GM23338 (cell line): ENCODE data around the gene MFSD6L. TPM values are rescaled to one million over a fixed set of nuclear protein-coding genes. Genes with fewer than 3 reads are reported as not detected.

Experiments used
- ATAC-seq: fragments of 200-7000 bp; cut with Tn5 transposase; 3 replicates; pipeline ENCODE4 v1.9.1; 2020
- DNase-seq: peaks from one replicate; pipeline ENCODE4 v3.0.0-alpha.2; 2015; ENCODE audit warnings: low spot score
- H2AFZ ChIP-seq: fragments of 200-600 bp; sonication (generic); 2 replicates; pipeline ENCODE4 v1.8.0; 2016; ENCODE audit warnings: antibody characterized with exemption, mild to moderate bottlenecking, moderate library complexity
- H3F3A ChIP-seq: fragments of 200-600 bp; sonication (generic); replicated peaks from 2 replicates; pipeline ENCODE4 v1.8.0; 2017; ENCODE audit warnings: antibody characterized with exemption, mixed run types, low read depth
- H3K27ac ChIP-seq: fragments of 200-600 bp; sonication (generic); 2 replicates; pipeline ENCODE4 v1.6.1; 2016; ENCODE audit warnings: low read depth
- H3K27me3 ChIP-seq: fragments of 200-600 bp; sonication (generic); 2 replicates; pipeline ENCODE4 v1.8.0; 2016; ENCODE audit warnings: mild to moderate bottlenecking, mixed run types, moderate library complexity; ENCODE audit not compliant: insufficient read depth
- H3K36me3 ChIP-seq: fragments of 200-600 bp; sonication (generic); 2 replicates; pipeline ENCODE4 v1.8.0; 2016; ENCODE audit warnings: mild to moderate bottlenecking; ENCODE audit not compliant: insufficient read depth
- H3K4me1 ChIP-seq: fragments of 200-600 bp; sonication (generic); 2 replicates; pipeline ENCODE4 v1.8.0; 2016; ENCODE audit warnings: mild to moderate bottlenecking, moderate library complexity; ENCODE audit not compliant: insufficient read depth
- H3K4me2 ChIP-seq: fragments of 200-600 bp; sonication (generic); 2 replicates; pipeline ENCODE4 v1.7.1; 2017; ENCODE audit warnings: mixed run types
- H3K4me3 ChIP-seq: fragments of 200-600 bp; sonication (generic); 2 replicates; pipeline ENCODE4 v1.6.1; 2016; ENCODE audit warnings: mixed run types
- H3K79me2 ChIP-seq: fragments of 200-600 bp; sonication (generic); replicated peaks from 2 replicates; pipeline ENCODE4 v1.8.0; 2017; ENCODE audit warnings: mild to moderate bottlenecking; ENCODE audit not compliant: insufficient read depth
- H3K9me2 ChIP-seq: fragments of 200-600 bp; sonication (generic); 2 replicates; pipeline ENCODE4 v1.8.0; 2017; ENCODE audit not compliant: insufficient read depth
- H4K20me1 ChIP-seq: fragments of 200-600 bp; sonication (generic); replicated peaks from 2 replicates; pipeline ENCODE4 v1.8.0; 2017; ENCODE audit warnings: mild to moderate bottlenecking; ENCODE audit not compliant: insufficient read depth
- H3K27ac Mint-ChIP-seq: 2 replicates; pipeline ENCODE4 v1.8.0; 2020; ENCODE audit warnings: inconsistent platforms, mild to moderate bottlenecking, moderate library complexity, mixed read lengths
- H3K27me3 Mint-ChIP-seq: 3 replicates; pipeline ENCODE4 v1.8.0; 2022; ENCODE audit warnings: low read depth, mild to moderate bottlenecking, moderate library complexity, mixed read lengths, inconsistent platforms; ENCODE audit not compliant: insufficient read depth, poor library complexity
- H3K36me3 Mint-ChIP-seq: 3 replicates; pipeline ENCODE4 v1.8.0; 2021; ENCODE audit warnings: low read depth, mild to moderate bottlenecking, inconsistent platforms, moderate library complexity, mixed read lengths
- H3K4me1 Mint-ChIP-seq: 3 replicates; pipeline ENCODE4 v1.8.0; 2020; ENCODE audit warnings: mild to moderate bottlenecking, inconsistent platforms, mixed read lengths
- H3K4me3 Mint-ChIP-seq: 3 replicates; pipeline ENCODE4 v1.8.0; 2021; ENCODE audit warnings: moderate library complexity, mild to moderate bottlenecking, inconsistent platforms, mixed read lengths
- H3K9me3 Mint-ChIP-seq: 3 replicates; pipeline ENCODE4 v1.8.0; 2020; ENCODE audit warnings: moderate library complexity, mild to moderate bottlenecking, inconsistent platforms, mixed read lengths
- CREB1 ChIP-seq: fragments of 250-450 bp; sonication (Bioruptor Pico); IDR thresholded peaks from 2 replicates; pipeline ENCODE4 v1.5.0; 2020; ENCODE audit warnings: low read depth, mild to moderate bottlenecking, moderate library complexity
- CTCF ChIP-seq, 2 experiments: fragments of 200-600 bp in 1 of 2; sonication (generic) in 1 of 2; conservative IDR thresholded peaks; 2 replicates each; pipeline versions ENCODE4 v1.5.1 to v1.6.1; 2016 to 2017; ENCODE audit warnings: antibody characterized with exemption in 2 of 2, low read depth in 2 of 2, mild to moderate bottlenecking in 2 of 2, moderate library complexity in 1 of 2
- ETS1 ChIP-seq: IDR thresholded peaks from 2 replicates; pipeline ENCODE4 v1.6.1; 2016; ENCODE audit warnings: antibody characterized with exemption
- JUNB ChIP-seq: IDR thresholded peaks from one replicate; pipeline ENCODE4 v1.6.1; 2016; ENCODE audit warnings: antibody characterized with exemption; ENCODE audit not compliant: unreplicated experiment
- NANOG ChIP-seq: IDR thresholded peaks from 2 replicates; pipeline ENCODE4 v1.6.1; 2016; ENCODE audit warnings: antibody characterized with exemption, borderline replicate concordance
- ZNF114 ChIP-seq: fragments of 250-450 bp; sonication (Bioruptor Pico); IDR thresholded peaks from 2 replicates; pipeline ENCODE4 v1.5.0; 2020; ENCODE audit warnings: mild to moderate bottlenecking, moderate library complexity
- ZNF331 ChIP-seq: fragments of 250-450 bp; sonication (Bioruptor Pico); IDR thresholded peaks from 2 replicates; pipeline ENCODE4 v1.5.0; 2020; ENCODE audit warnings: low read depth, mild to moderate bottlenecking, moderate library complexity
- ZNF462 ChIP-seq: fragments of 250-450 bp; sonication (Bioruptor Pico); IDR thresholded peaks from 2 replicates; pipeline ENCODE4 v1.5.0; 2020; ENCODE audit warnings: mild to moderate bottlenecking, moderate library complexity
- long read RNA-seq: library from polyadenylated mRNA; unstranded; transcript quantifications from one replicate; pipeline ENCODE4 v2.0.0, GENCODE V29; 2020; ENCODE audit not compliant: unreplicated experiment
- polyA plus RNA-seq: library from polyadenylated mRNA; unstranded; fragments of >200 nt; fragmentation: Nextera tagmentation; extraction: Ambion mirVana; gene quantifications from 2 replicates; pipeline ENCODE4 v1.2.1, GENCODE V29; 2016
- total RNA-seq: library from RNA; depleted of rRNA; stranded (reverse); fragments of >200 nt; shearing (Covaris generic); gene quantifications from 2 replicates; pipeline ENCODE4 v1.2.3, GENCODE V29; 2014; rRNA removed

The MFSD6L gene
- total RNA-seq (1.9 and 2.8 TPM in 2 replicates), polyA plus RNA-seq (0.52 and 1.4 TPM in 2 replicates)
- long read RNA-seq = 0 reads

- Mint-ChIP-seq H3K4me1 (peaks cover 26% of the 10 kb centered on the region), H3K36me3 (no peaks in the 10 kb centered on the region), H3K9me3 (no peaks in the 10 kb centered on the region; the same call in 2 of the 3 replicates), H3K4me3 (peak within 1 kb of the TSS; percentile 81), H3K27me3 (peaks cover 23% of the 10 kb centered on the region), H3K27ac (no peak within 1 kb of the TSS)
- peak in 1 of 2 experiments; percentile 66; a peak in 3 of 4 replicates for TF ChIP-seq CTCF (conservative IDR thresholded peaks at IDR 0.05; ENCODE audit: low read depth in 2 of 2)
- no peak for TF ChIP-seq JUNB
- 0 out of 2 replicates have a peak, but pooled peaks have one; percentile 30 for TF ChIP-seq CREB1 (CRISPR knock-in tag)
- 0 out of 2 replicates have a peak, but pooled peaks cover 4% of the 10 kb centered on the region for H3K4me1 ChIP-seq
- peak within 1 kb of the TSS; percentile 77 for H3K4me3 ChIP-seq
- DNase-seq = peak; percentile 91
- no peaks in the 10 kb centered on the region for H4K20me1 ChIP-seq
- ATAC-seq = peak; percentile 94
- no peaks in the 10 kb centered on the region for H3K9me2 ChIP-seq
- H3F3A ChIP-seq = peaks cover 4% of the 10 kb centered on the region
- H3K27me3 ChIP-seq = no peaks in the 10 kb centered on the region
- H3K27ac ChIP-seq = no peak within 1 kb of the TSS
- no peaks in the 10 kb centered on the region for H3K79me2 ChIP-seq
- peak within 1 kb of the TSS; percentile 93 for H3K4me2 ChIP-seq
- H3K36me3 ChIP-seq = no peaks in the 10 kb centered on the region
- peak within 1 kb of the TSS; percentile 97 for H2AFZ ChIP-seq
These were observed at the start of gene MFSD6L for GRCh38 chr17:8798846-8799569. MFSD6L (minus strand) TSS chr17:8799365; CDS start chr17:8799120, 245 bp downstream.

- H3K36me3 ChIP-seq = no peaks in the 10 kb centered on the region; the same call in 1 of the 2 replicates
- no peaks in the 10 kb centered on the region for H3K36me3 Mint-ChIP-seq
- no peak overlapping the region for H2AFZ ChIP-seq
- no peaks in the 10 kb centered on the region for H4K20me1 ChIP-seq
- no peaks in the 10 kb centered on the region for H3K79me2 ChIP-seq
- no peak for DNase-seq
- no peak overlapping the region for H3K4me3 Mint-ChIP-seq
- no peaks in the 10 kb centered on the region for H3K9me3 Mint-ChIP-seq
- H3K27ac ChIP-seq = no peak overlapping the region
- no peaks in the 10 kb centered on the region for H3F3A ChIP-seq
- no peak overlapping the region for H3K4me2 ChIP-seq
- H3K4me1 ChIP-seq = no peaks in the 10 kb centered on the region
- 0 out of 2 replicates have a peak, but pooled peaks cover 3% of the 10 kb centered on the region for H3K9me2 ChIP-seq
- H3K27me3 ChIP-seq = no peaks in the 10 kb centered on the region
- no peak for ATAC-seq
- peaks cover 4% of the 10 kb centered on the region; the same call in 1 of the 3 replicates for H3K4me1 Mint-ChIP-seq
- H3K27ac Mint-ChIP-seq = no peak overlapping the region
- peaks cover 4% of the 10 kb centered on the region for H3K27me3 Mint-ChIP-seq
- no peak overlapping the region for H3K4me3 ChIP-seq
- TF ChIP-seq ZNF462 (CRISPR knock-in tag) = no peak
- TF ChIP-seq CREB1 (CRISPR knock-in tag) = no peak
- TF ChIP-seq NANOG = no peak
- no peak for TF ChIP-seq ZNF331 (CRISPR knock-in tag)
- TF ChIP-seq ETS1 = no peak
- no peak for TF ChIP-seq CTCF (conservative IDR thresholded peaks at IDR 0.05; ENCODE audit: low read depth in 2 of 2)
- no peak for TF ChIP-seq ZNF114 (CRISPR knock-in tag)
These were observed 48.7 kb upstream of the MFSD6L start for GRCh38 chr17:8847891-8848290.
